ENCODE results near the gene TFPT. TPM values are rescaled to one million over a fixed set of nuclear protein-coding genes. Genes with fewer than 3 reads are reported as not detected.

Gene TFPT
- total and polyA plus RNA-seq, 10 of the 15 experiments (the other 5 are each of a cell fraction or from before 2014, with no cell fraction given), result 1.7 to 40.2 (median 25.6) TPM

- Histone ChIP-seq H2AFZ (ENCODE audit: control insufficient read depth, low read depth, low read length) (peak overlapping the region; percentile 95), H3K79me2 (ENCODE audit: control insufficient read depth, insufficient read depth, low read length) (peaks cover 29% of the 10 kb centered on the region), H3K4me1 (ENCODE audit: control insufficient read depth, insufficient read depth, low read length) (peaks cover 10% of the 10 kb centered on the region), H3K27ac (ENCODE audit: control insufficient read depth, insufficient read depth) (peak overlapping the region; percentile 79), H3K36me3 (ENCODE audit: control insufficient read depth in 2 of 2, insufficient read depth in 2 of 2, low read length in 1 of 2) (peaks cover 7 to 17% of the 10 kb centered on the region in 2 experiments; a peak in 3 of 4 replicates), H3K27me3 (replicated peaks in 1 of 2; ENCODE audit: control insufficient read depth in 2 of 2, insufficient read depth in 2 of 2, low read length in 1 of 2) (no peaks in the 10 kb centered on the region), H3K9me3 (replicated peaks; ENCODE audit: control insufficient read depth, insufficient read depth, low read length) (no peaks in the 10 kb centered on the region), H4K20me1 (ENCODE audit: control insufficient read depth, insufficient read depth) (no peaks in the 10 kb centered on the region), H3K9ac (ENCODE audit: control insufficient read depth, insufficient read depth, low read length) (peak overlapping the region; percentile 93), H3K4me3 (peak overlapping the region; percentile 95), H3K4me2 (ENCODE audit: control insufficient read depth, insufficient read depth) (peak overlapping the region; percentile 82)
- ChIA-PET SMC1A (ENCODE audit: uncharacterized antibody, unreplicated experiment) (interaction anchor here (0.9 to 1.4 kb wide), 2 partner anchors 12 to 23 kb away, joined by 3 to 6 read pairs; partner anchors contain the start of genes CNOT3 and NDUFA3), POLR2A (interaction anchor here (0.6 to 2.6 kb wide), 5 partner anchors 11 to 83 kb away, joined by 3 to 25 read pairs (median 4); partner anchors contain the start of genes CNOT3, LENG1 and MBOAT7), CTCF (interaction anchor here (1.7 kb wide), 1 partner anchor 277 kb away, joined by 4 read pairs; no protein-coding TSS in a partner anchor), RAD21 (ENCODE audit: unreplicated experiment) (interaction anchor here (1.2 to 2.9 kb wide), 2 partner anchors 13 to 23 kb away, joined by 3 to 19 read pairs; partner anchors contain the start of gene CNOT3)
- BruUV-seq (replicated peaks), result no TSS peak
- peak; percentile 91 for FAIRE-seq
- peak; percentile 81 for ATAC-seq
- intact Hi-C loops (cut with micrococcal nuclease; ENCODE audit: unreplicated experiment), result no loop called here
- in situ Hi-C loops (cut with MboI), result no loop called here
- WGBS (ENCODE audit: insufficient coverage, insufficient replicate concordance, low lambda C conversion rate, missing lambda C conversion rate), result 2% methylated on average over 28 of the region's 28 CpGs
- no peak for DNase-seq (ENCODE audit: low read depth, low spot score)
- TF ChIP-seq, protein P1, sequence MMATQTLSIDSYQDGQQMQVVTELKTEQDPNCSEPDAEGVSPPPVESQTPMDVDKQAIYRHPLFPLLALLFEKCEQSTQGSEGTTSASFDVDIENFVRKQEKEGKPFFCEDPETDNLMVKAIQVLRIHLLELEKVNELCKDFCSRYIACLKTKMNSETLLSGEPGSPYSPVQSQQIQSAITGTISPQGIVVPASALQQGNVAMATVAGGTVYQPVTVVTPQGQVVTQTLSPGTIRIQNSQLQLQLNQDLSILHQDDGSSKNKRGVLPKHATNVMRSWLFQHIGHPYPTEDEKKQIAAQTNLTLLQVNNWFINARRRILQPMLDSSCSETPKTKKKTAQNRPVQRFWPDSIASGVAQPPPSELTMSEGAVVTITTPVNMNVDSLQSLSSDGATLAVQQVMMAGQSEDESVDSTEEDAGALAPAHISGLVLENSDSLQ (IDR thresholded peaks at IDR 0.05), result no peak
- TF ChIP-seq GABPA (IDR thresholded peaks at IDR 0.05; ENCODE audit: low read depth) (peak; percentile 61; the same call in 1 of the 2 replicates), CREB1 (IDR thresholded peaks at IDR 0.05; ENCODE audit: low read depth) (no peak), BHLHE40 (IDR thresholded peaks at IDR 0.05; ENCODE audit: borderline replicate concordance in 1 of 2, low read depth in 2 of 2, low read length in 1 of 2) (no peak), USF2 (IDR thresholded peaks at IDR 0.05; ENCODE audit: borderline replicate concordance, low read depth, low read length) (no peak; the same call in 1 of the 2 replicates), ATF7 (IDR thresholded peaks at IDR 0.05; ENCODE audit: low read depth) (no peak), POLR2AphosphoS5 (IDR thresholded peaks at IDR 0.05; ENCODE audit: low read length) (peak; percentile 46; the same call in 1 of the 2 replicates), CBX5 (IDR thresholded peaks at IDR 0.05; ENCODE audit: low read depth) (no peak), SRF (IDR thresholded peaks at IDR 0.05; ENCODE audit: low read depth in 2 of 2, low read length in 2 of 2) (peak; percentile 88 to 92), HCFC1 (IDR thresholded peaks at IDR 0.05; ENCODE audit: low read length) (no peak), NR2C2 (IDR thresholded peaks at IDR 0.05; ENCODE audit: borderline replicate concordance, control insufficient read depth, insufficient read length, low read depth) (no peak), RFX5 (IDR thresholded peaks at IDR 0.05; ENCODE audit: low read depth, low read length) (no peak), HDAC6 (IDR thresholded peaks at IDR 0.05; ENCODE audit: unreplicated experiment) (no peak), SMAD1 (IDR thresholded peaks at IDR 0.05; ENCODE audit: low read depth, partially characterized antibody) (no peak), STAT1 (conservative IDR thresholded peaks at IDR 0.05) (no peak), NFIC (IDR thresholded peaks at IDR 0.05; ENCODE audit: low read depth, low read length) (no peak)
- TF ChIP-seq, protein P2, sequence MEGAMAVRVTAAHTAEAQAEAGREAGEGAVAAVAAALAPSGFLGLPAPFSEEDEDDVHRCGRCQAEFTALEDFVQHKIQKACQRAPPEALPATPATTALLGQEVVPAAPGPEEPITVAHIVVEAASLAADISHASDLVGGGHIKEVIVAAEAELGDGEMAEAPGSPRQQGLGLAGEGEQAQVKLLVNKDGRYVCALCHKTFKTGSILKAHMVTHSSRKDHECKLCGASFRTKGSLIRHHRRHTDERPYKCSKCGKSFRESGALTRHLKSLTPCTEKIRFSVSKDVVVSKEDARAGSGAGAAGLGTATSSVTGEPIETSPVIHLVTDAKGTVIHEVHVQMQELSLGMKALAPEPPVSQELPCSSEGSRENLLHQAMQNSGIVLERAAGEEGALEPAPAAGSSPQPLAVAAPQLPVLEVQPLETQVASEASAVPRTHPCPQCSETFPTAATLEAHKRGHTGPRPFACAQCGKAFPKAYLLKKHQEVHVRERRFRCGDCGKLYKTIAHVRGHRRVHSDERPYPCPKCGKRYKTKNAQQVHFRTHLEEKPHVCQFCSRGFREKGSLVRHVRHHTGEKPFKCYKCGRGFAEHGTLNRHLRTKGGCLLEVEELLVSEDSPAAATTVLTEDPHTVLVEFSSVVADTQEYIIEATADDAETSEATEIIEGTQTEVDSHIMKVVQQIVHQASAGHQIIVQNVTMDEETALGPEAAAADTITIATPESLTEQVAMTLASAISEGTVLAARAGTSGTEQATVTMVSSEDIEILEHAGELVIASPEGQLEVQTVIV (IDR thresholded peaks at IDR 0.05; ENCODE audit: borderline replicate concordance, partially characterized antibody), result no peak
These were observed 933 bp downstream of the TFPT start for GRCh38 chr19:54114340-54115108.

Data from GM12878 (cell line).